Upper lobe of left lung (tissue), 4 donors: Measurements from ENCODE around the gene EIF4G3.

Source experiments
- CTCF ChIP-seq, 6 experiments: fragments of 450-650 bp in 4 of 6; fragments of 200-600 bp in 2 of 6; sonication (generic) in 2 of 6; IDR thresholded peaks; one replicate each; pipeline ENCODE4 v1.5.1; 2016 to 2019; ENCODE audit warnings: antibody characterized with exemption in 6 of 6
- EP300 ChIP-seq, 4 donors: sonication (generic); formaldehyde crosslinking; IDR thresholded peaks; one replicate each; pipeline ENCODE4 v1.5.1; 2017; ENCODE audit warnings: antibody characterized with exemption in 4 of 4, control low read depth in 2 of 4
- POLR2A ChIP-seq, 4 donors: fragments of 450-650 bp; IDR thresholded peaks; one replicate each; pipeline ENCODE4 v1.5.1; 2016 to 2017; ENCODE audit warnings: antibody characterized with exemption in 4 of 4, mild to moderate bottlenecking in 2 of 4

- TF ChIP-seq POLR2A (IDR thresholded peaks at IDR 0.05), result no peak
- TF ChIP-seq CTCF (IDR thresholded peaks at IDR 0.05), result no peak
- no peak for TF ChIP-seq EP300 (IDR thresholded peaks at IDR 0.05)
These were observed 182.8 kb downstream of the EIF4G3 start for GRCh38 chr1:20993716-20994575.
